B cell (primary cell): ENCODE data around the gene LYPD1. TPM values are rescaled to one million over a fixed set of nuclear protein-coding genes. Genes with fewer than 3 reads are reported as not detected.
"Not testable (repeated sequence)": the region's sequence is repeated elsewhere in the genome, so short reads cannot be mapped to it uniquely, and the experiment has no call there.

ENCODE experiments used
- ATAC-seq: fragments of 200-7000 bp; cut with Tn5 transposase; one replicate; pipeline ENCODE4 v1.10.0; 2021; ENCODE audit warnings: low read depth, mild to moderate bottlenecking, moderate number of reproducible peaks, moderate library complexity
- CTCF ChIA-PET: fragments of 350-600 bp; sonication (Branson Sonifier 250); formaldehyde crosslinking; loops from one replicate; lab custom pipeline; 2021; ENCODE audit warnings: antibody characterized with exemption, inconsistent platforms; lab: Charles Lee
- POLR2A ChIA-PET: fragments of 350-600 bp; sonication (Branson Sonifier 250); formaldehyde crosslinking; loops from one replicate; lab custom pipeline; 2021; ENCODE audit warnings: antibody characterized with exemption; lab: Charles Lee
- DNase-seq: peaks from one replicate; pipeline ENCODE4 v3.0.0; 2013
- H2AFZ ChIP-seq: 2 replicates; pipeline ENCODE4 v1.6.1; 2012; ENCODE audit warnings: mild to moderate bottlenecking, low read depth, low read length; ENCODE audit not compliant: insufficient read depth, poor library complexity, severe bottlenecking
- H3K27ac ChIP-seq, 2 donors: 1 replicate in 1 of 2; 2 replicates in 1 of 2; pipeline ENCODE4 v1.5.1; 2012 to 2013; ENCODE audit warnings: low read length in 2 of 2, mild to moderate bottlenecking in 2 of 2, moderate library complexity in 1 of 2
- H3K27me3 ChIP-seq, 4 experiments: fragments of 200-600 bp in 1 of 4; sonication (generic) in 1 of 4; replicated peaks in 1 of 4; 1 replicate in 2 of 4; 2 replicates in 2 of 4; pipeline versions ENCODE4 v1.6.1 to v1.7.0; 2013 to 2016; ENCODE audit warnings: low read length in 3 of 4, mild to moderate bottlenecking in 2 of 4, mixed read lengths in 1 of 4, moderate library complexity in 1 of 4; ENCODE audit not compliant: insufficient read depth in 4 of 4, control insufficient read depth in 3 of 4; ENCODE audit errors: control extremely low read depth in 1 of 4
- H3K36me3 ChIP-seq, 2 experiments: replicated peaks in 1 of 2; 1 replicate in 1 of 2; 2 replicates in 1 of 2; pipeline versions ENCODE4 v1.6.1 to v1.7.1; 2013; ENCODE audit warnings: low read length in 1 of 2; ENCODE audit not compliant: insufficient read depth in 2 of 2, control insufficient read depth in 1 of 2; ENCODE audit errors: control extremely low read depth in 1 of 2, extremely low read depth in 1 of 2
- H3K4me1 ChIP-seq, 2 donors: fragments of 200-600 bp in 1 of 2; sonication (generic) in 1 of 2; 1 replicate in 1 of 2; 2 replicates in 1 of 2; pipeline versions ENCODE4 v1.5.1 to v1.6.1; 2013 to 2017; ENCODE audit warnings: low read length in 2 of 2; ENCODE audit not compliant: control insufficient read depth in 2 of 2, insufficient read depth in 2 of 2
- H3K4me2 ChIP-seq: replicated peaks from 2 replicates; pipeline ENCODE3; 2012; ENCODE audit warnings: mild to moderate bottlenecking, low read depth, low read length; ENCODE audit not compliant: poor library complexity, severe bottlenecking
- H3K4me3 ChIP-seq, 5 experiments: fragments of 200-600 bp in 1 of 5; sonication (generic) in 1 of 5; 1 replicate in 3 of 5; 2 replicates in 2 of 5; pipeline versions ENCODE4 v1.5.1 to v1.7.0; 2011 to 2016; ENCODE audit warnings: low read length in 4 of 5, mild to moderate bottlenecking in 4 of 5, low read depth in 2 of 5, control low read depth in 1 of 5, moderate library complexity in 1 of 5; ENCODE audit not compliant: insufficient read depth in 1 of 5; ENCODE audit errors: control extremely low read depth in 1 of 5, extremely low read depth in 1 of 5
- H3K79me2 ChIP-seq: fragments of 200-600 bp; sonication (generic); one replicate; pipeline ENCODE4 v1.6.0; 2016; ENCODE audit warnings: low read length; ENCODE audit not compliant: control insufficient read depth, insufficient read depth
- H3K9ac ChIP-seq: fragments of 200-600 bp; sonication (generic); 2 replicates; pipeline ENCODE4 v1.6.1; 2017; ENCODE audit warnings: mild to moderate bottlenecking, low read length, moderate library complexity
- H3K9me3 ChIP-seq, 3 donors: one replicate each; pipeline versions ENCODE4 v1.6.1 to v1.7.1; 2013; ENCODE audit warnings: low read length in 2 of 3; ENCODE audit not compliant: control insufficient read depth in 2 of 3, insufficient read depth in 1 of 3; ENCODE audit errors: control extremely low read depth in 1 of 3
- H4K20me1 ChIP-seq: 2 replicates; pipeline ENCODE4 v1.6.0; 2012; ENCODE audit warnings: mild to moderate bottlenecking, low read length; ENCODE audit not compliant: insufficient read depth, control insufficient read depth, poor library complexity, severe bottlenecking
- H3K27ac Mint-ChIP-seq: one replicate; pipeline ENCODE4 v1.8.0; 2021; ENCODE audit warnings: mixed read lengths
- H3K27me3 Mint-ChIP-seq: one replicate; pipeline ENCODE4 v1.8.0; 2021; ENCODE audit warnings: mixed read lengths
- H3K4me1 Mint-ChIP-seq: one replicate; pipeline ENCODE4 v1.8.0; 2021; ENCODE audit warnings: mixed read lengths
- H3K4me3 Mint-ChIP-seq: one replicate; pipeline ENCODE4 v1.8.0; 2021; ENCODE audit warnings: mixed read lengths
- H3K9me3 Mint-ChIP-seq: one replicate; pipeline ENCODE4 v1.8.0; 2022; ENCODE audit warnings: mixed read lengths; ENCODE audit not compliant: insufficient read depth
- CTCF ChIP-seq: fragments of 200-600 bp; IDR thresholded peaks from one replicate; pipeline ENCODE4 v1.8.0; 2022; ENCODE audit warnings: antibody characterized with exemption, mild to moderate bottlenecking
- EZH2 ChIP-seq: IDR thresholded peaks from 2 replicates; pipeline ENCODE4 v1.6.1; 2012; ENCODE audit warnings: borderline replicate concordance, low read depth, mild to moderate bottlenecking, moderate library complexity, low read length; ENCODE audit not compliant: insufficient read depth, poor library complexity, severe bottlenecking
- WGBS: methylation state at CpG from one replicate; pipeline ENCODE4 v1.1.5; 2013; ENCODE audit warnings: missing lambda C conversion rate; ENCODE audit not compliant: insufficient coverage; 5-methylcytosine and 5-hydroxymethylcytosine counted together
- intact Hi-C: fragments of 100-400 bp; cut with micrococcal nuclease; formaldehyde crosslinking; loops from one replicate; pipeline ENCODE4 v1.10.0; 2022
- polyA plus RNA-seq: library from polyadenylated mRNA; depleted of rRNA; stranded (reverse); fragments of >200 nt; gene quantifications from 2 replicates; pipeline ENCODE4 v1.2.3, GENCODE V29; 2012
- total RNA-seq, 2 donors: library from RNA; stranded (reverse); fragments of 120-200 nt in 1 of 2; gene quantifications; 1 replicate in 1 of 2; 2 replicates in 1 of 2; pipeline versions ENCODE4 v1.2.3 to v1.2.4, GENCODE V29; 2013 to 2022

LYPD1 gene
- total and polyA plus RNA-seq, 2 donors (not counting 1 experiment from before 2014, with no cell fraction given), result 0.07 TPM; not detected in 1

- intact Hi-C loops, result no loop called here
- TF ChIP-seq EZH2 (no peak), CTCF (no peak)
- H3K27me3 Mint-ChIP-seq, result no peaks in the 10 kb centered on the region
- ChIA-PET POLR2A (no interaction called here), CTCF (no interaction called here)
- peaks cover 0 to 4% (median 0%) of the 10 kb centered on the region in 3 donors for H3K9me3 ChIP-seq
- no peaks in the 10 kb centered on the region for H3K79me2 ChIP-seq
- DNase-seq (no peak), ATAC-seq (no peak)
- no peak overlapping the region for H3K27ac ChIP-seq
- H3K4me3 ChIP-seq, result no peak overlapping the region
- no peak overlapping the region for H3K4me2 ChIP-seq
- no peaks in the 10 kb centered on the region for H3K36me3 ChIP-seq
- no peaks in the 10 kb centered on the region for H4K20me1 ChIP-seq
- H3K9ac ChIP-seq, result no peak overlapping the region
- no peaks in the 10 kb centered on the region for H3K4me1 Mint-ChIP-seq
- no peaks in the 10 kb centered on the region for H3K27me3 ChIP-seq
- H3K9me3 Mint-ChIP-seq, result no peaks in the 10 kb centered on the region
- no peaks in the 10 kb centered on the region for H3K4me1 ChIP-seq
- no peak overlapping the region for H3K4me3 Mint-ChIP-seq
- H3K27ac Mint-ChIP-seq, result no peak overlapping the region
- no CpG with 5 or more reads among the region's 4 CpGs for WGBS
- no peak overlapping the region for H2AFZ ChIP-seq
Measured at GRCh38 chr2:132703396-132703795, 33.4 kb upstream of the LYPD1 start.

- Mint-ChIP-seq H3K27ac (no peak overlapping the region), H3K9me3 (no peaks in the 10 kb centered on the region), H3K4me1 (no peaks in the 10 kb centered on the region), H3K27me3 (no peaks in the 10 kb centered on the region), H3K4me3 (no peak overlapping the region)
- no peaks in the 10 kb centered on the region for H3K9me3 ChIP-seq
- ATAC-seq, result no peak
- no peaks in the 10 kb centered on the region for H3K79me2 ChIP-seq
- no peaks in the 10 kb centered on the region for H3K27me3 ChIP-seq
- H2AFZ ChIP-seq, result no peak overlapping the region
- H3K4me3 ChIP-seq, result no peak overlapping the region
- H3K4me2 ChIP-seq, result no peak overlapping the region
- TF ChIP-seq EZH2, result no peak
- TF ChIP-seq CTCF, result no peak
- ChIA-PET CTCF (no interaction called here), POLR2A (no interaction called here)
- no peak overlapping the region for H3K27ac ChIP-seq
- no peaks in the 10 kb centered on the region for H3K36me3 ChIP-seq
- no peak for DNase-seq
- no peaks in the 10 kb centered on the region for H4K20me1 ChIP-seq
- WGBS, result no CpG with 5 or more reads among the region's 2 CpGs
- intact Hi-C loops, result no loop called here
- H3K4me1 ChIP-seq, result no peaks in the 10 kb centered on the region
- H3K9ac ChIP-seq, result no peak overlapping the region
Measured at GRCh38 chr2:132701810-132702209, 31.8 kb upstream of the LYPD1 start.

GRCh38 chr2:132699802-132700201 lies 29.8 kb upstream of the LYPD1 start:
- H3K9me3 Mint-ChIP-seq, H4K20me1 ChIP-seq, H3K4me3 Mint-ChIP-seq, H2AFZ ChIP-seq, H3K9ac ChIP-seq, H3K79me2 ChIP-seq, H3K36me3 ChIP-seq, CTCF ChIA-PET, POLR2A ChIA-PET, H3K4me1 Mint-ChIP-seq, DNase-seq, H3K9me3 ChIP-seq, H3K4me3 ChIP-seq, H3K27me3 Mint-ChIP-seq, H3K27me3 ChIP-seq, ATAC-seq, H3K4me1 ChIP-seq, H3K4me2 ChIP-seq, intact Hi-C loops, H3K27ac ChIP-seq, H3K27ac Mint-ChIP-seq: not testable (repeated sequence)
- no CpG with 5 or more reads among the region's 2 CpGs for WGBS
